ENCODE results near the gene CENPA.

DNA sequence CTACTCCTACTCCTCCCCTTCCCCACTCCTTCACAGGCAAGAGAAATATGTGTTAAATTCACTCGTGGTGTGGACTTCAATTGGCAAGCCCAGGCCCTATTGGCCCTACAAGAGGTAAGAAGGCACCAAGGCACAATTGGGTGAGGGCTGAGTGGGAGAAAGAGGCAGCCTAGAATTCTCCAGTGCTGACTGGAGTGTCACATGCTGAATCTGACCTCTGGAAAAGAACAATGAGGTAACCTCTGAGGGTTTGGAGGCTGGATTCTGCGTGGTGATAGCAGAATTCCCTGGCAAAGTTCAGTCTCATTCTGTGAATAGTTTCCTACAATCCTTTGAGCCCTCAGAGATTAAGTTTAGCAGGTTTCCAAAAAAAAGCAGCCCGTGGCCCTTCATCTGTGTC is 6.9 kb downstream of the CENPA start:
- TF ChIP-seq POLR2A (IDR thresholded peaks at IDR 0.05), result no peak
- TF ChIP-seq, protein P1, sequence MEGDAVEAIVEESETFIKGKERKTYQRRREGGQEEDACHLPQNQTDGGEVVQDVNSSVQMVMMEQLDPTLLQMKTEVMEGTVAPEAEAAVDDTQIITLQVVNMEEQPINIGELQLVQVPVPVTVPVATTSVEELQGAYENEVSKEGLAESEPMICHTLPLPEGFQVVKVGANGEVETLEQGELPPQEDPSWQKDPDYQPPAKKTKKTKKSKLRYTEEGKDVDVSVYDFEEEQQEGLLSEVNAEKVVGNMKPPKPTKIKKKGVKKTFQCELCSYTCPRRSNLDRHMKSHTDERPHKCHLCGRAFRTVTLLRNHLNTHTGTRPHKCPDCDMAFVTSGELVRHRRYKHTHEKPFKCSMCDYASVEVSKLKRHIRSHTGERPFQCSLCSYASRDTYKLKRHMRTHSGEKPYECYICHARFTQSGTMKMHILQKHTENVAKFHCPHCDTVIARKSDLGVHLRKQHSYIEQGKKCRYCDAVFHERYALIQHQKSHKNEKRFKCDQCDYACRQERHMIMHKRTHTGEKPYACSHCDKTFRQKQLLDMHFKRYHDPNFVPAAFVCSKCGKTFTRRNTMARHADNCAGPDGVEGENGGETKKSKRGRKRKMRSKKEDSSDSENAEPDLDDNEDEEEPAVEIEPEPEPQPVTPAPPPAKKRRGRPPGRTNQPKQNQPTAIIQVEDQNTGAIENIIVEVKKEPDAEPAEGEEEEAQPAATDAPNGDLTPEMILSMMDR (IDR thresholded peaks at IDR 0.05), result no peak

Measured in body of pancreas (tissue), 4 donors.